CD4-positive, alpha-beta T cell treated with Interleukin-15 for 4 hours (primary cell): ENCODE results near the gene MFAP1.

Experiments
- DNase-seq: peaks from one replicate; pipeline ENCODE4 v3.0.0-alpha.2; 2020; ENCODE audit warnings: low spot score

The MFAP1 gene

DNA sequence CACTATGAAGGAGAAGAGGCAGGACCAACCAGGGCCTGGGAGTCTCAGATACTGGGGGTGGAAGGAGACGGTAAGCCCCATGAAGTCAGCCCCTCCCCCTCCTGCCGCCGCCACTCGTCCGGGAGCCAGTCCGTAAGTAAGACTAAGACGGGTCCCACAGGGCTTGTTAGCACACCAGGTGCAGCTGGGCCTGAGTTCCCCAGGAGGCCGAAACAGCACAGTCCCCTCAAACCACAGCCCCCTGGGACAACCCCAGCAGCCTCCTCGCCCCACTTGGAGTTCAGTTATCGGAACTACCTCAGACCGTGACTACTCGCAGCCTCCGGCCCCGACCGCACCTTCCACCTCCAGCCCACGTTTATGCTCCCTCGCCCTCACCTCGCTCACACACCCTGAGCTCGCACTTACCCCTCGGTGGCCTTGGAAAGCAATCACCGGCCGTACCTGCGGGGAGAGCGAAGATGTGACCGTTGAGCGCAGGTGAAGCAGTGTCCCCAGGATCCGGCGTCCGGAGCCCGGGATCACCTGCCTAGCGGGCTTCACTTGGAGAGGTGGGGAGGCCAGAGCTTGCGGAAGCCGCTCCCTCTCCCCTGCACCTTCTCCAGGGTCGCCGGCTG, 48.3 kb downstream of the MFAP1 start:
- DNase-seq: no peak

- DNase-seq: no peak
Observed at GRCh38 chr15:43775411-43775965, 49.0 kb downstream of the MFAP1 start.

- no peak for DNase-seq
Observed at GRCh38 chr15:43774062-43774461, 50.4 kb downstream of the MFAP1 start.

GRCh38 chr15:43772624-43773023, 51.9 kb downstream of the MFAP1 start:
- DNase-seq: no peak

GRCh38 chr15:43771816-43772215, 52.7 kb downstream of the MFAP1 start:
- no peak for DNase-seq

- DNase-seq: peak; percentile 58
Observed at GRCh38 chr15:43769584-43770228, 54.8 kb downstream of the MFAP1 start.

DNA sequence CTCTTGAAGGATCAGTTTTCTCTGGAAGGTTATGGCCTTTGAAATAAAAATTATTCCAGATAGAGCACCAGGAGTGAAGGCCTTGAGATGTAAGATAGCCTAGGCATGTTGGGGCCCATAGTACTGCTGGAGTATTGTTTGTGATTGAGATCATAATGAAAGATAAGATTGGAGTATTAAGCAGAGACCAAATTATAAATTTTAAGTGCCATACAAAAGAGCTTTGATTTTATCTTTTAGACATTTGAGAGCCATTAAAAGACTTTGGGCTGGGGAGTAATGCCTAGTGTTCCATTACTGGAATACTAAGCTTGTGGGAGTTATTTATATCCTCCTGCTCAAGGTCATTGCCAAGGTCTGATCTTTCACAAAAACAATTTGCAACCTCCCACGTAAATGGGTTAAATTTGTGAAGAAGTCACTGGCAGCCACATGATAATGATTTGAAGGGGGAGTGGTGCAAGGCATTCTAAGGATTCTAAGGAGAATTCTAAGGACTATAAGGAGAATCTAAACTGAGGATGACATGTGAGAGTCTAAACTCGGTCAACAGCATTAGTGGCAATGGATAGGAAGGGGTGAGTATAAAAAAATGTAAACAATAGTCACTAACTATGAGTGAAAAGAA, 60.6 kb downstream of the MFAP1 start:
- DNase-seq: no peak

DNA sequence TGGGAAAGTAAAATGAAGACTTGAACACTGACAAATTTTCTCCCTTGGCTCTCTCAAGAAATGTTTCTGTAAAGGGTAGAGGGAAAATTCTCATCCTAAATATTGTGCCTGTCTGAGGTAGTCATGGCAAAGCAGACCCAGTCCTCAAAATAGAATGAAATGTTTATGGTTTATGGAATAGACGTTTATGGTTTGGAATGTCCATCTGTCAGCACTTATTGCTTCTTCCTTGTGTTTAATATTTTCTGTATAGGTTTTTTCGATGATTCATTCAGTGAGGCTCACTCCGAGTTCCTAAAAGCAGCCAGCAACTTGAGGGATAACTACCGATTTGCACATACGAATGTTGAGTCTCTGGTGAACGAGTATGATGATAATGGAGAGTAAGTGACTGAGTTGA, 61.7 kb downstream of the MFAP1 start:
- DNase-seq: no peak
